Lung (tissue), 12 donors: Measurements from ENCODE around the gene STOML1. TPM values are rescaled to one million over a fixed set of nuclear protein-coding genes. Genes with fewer than 3 reads are reported as not detected.

Experiments
- ATAC-seq: fragments of 200-7000 bp; cut with Tn5 transposase; one replicate; pipeline ENCODE4 v1.9.1; 2020; ENCODE audit warnings: moderate number of reproducible peaks; ENCODE audit not compliant: insufficient read depth, low FRiP score
- DNase-seq, 3 donors: peaks; one replicate each; pipeline ENCODE4 v3.0.0-alpha.2; 2013 to 2017
- H3K27ac ChIP-seq, 2 donors: one replicate each; pipeline ENCODE4 v1.5.1; 2013; ENCODE audit warnings: mild to moderate bottlenecking in 2 of 2, moderate library complexity in 2 of 2, control low read depth in 1 of 2, inconsistent platforms in 1 of 2, low read depth in 1 of 2, low read length in 1 of 2
- H3K27me3 ChIP-seq, 3 donors: one replicate each; pipeline ENCODE4 v1.5.1; 2013; ENCODE audit warnings: low read length in 2 of 3; ENCODE audit not compliant: control insufficient read depth in 3 of 3, insufficient read depth in 3 of 3
- H3K36me3 ChIP-seq, 4 donors: one replicate each; pipeline ENCODE4 v1.5.1; 2013; ENCODE audit warnings: low read length in 4 of 4, mild to moderate bottlenecking in 1 of 4, moderate library complexity in 1 of 4; ENCODE audit not compliant: control insufficient read depth in 4 of 4, insufficient read depth in 4 of 4
- H3K4me1 ChIP-seq, 5 donors: one replicate each; pipeline ENCODE4 v1.5.1; 2013; ENCODE audit warnings: low read length in 5 of 5, mild to moderate bottlenecking in 2 of 5, moderate library complexity in 1 of 5; ENCODE audit not compliant: control insufficient read depth in 5 of 5, insufficient read depth in 5 of 5
- H3K4me3 ChIP-seq: one replicate; pipeline ENCODE4 v1.5.1; 2013; ENCODE audit warnings: mild to moderate bottlenecking, control low read depth, moderate library complexity
- H3K9ac ChIP-seq, 2 donors: one replicate each; pipeline ENCODE4 v1.5.1; 2013; ENCODE audit warnings: low read length in 2 of 2, control low read depth in 1 of 2; ENCODE audit not compliant: insufficient read depth in 1 of 2
- H3K9me3 ChIP-seq, 4 donors: one replicate each; pipeline ENCODE4 v1.5.1; 2013; ENCODE audit warnings: low read length in 3 of 4, mild to moderate bottlenecking in 1 of 4, moderate library complexity in 1 of 4; ENCODE audit not compliant: control insufficient read depth in 4 of 4, insufficient read depth in 3 of 4
- WGBS, 2 donors: extraction: QIAGEN DNeasy Blood & Tissue Kit; methylation state at CpG; one replicate each; pipeline ENCODE4 v1.1.7; 2013; 5-methylcytosine and 5-hydroxymethylcytosine counted together
- polyA plus RNA-seq, 2 donors: library from polyadenylated mRNA; stranded (reverse); fragments of 200-250 nt; gene quantifications; one replicate each; pipeline ENCODE4 v1.2.1, GENCODE V29; 2013
- total RNA-seq, 2 donors: library from RNA; depleted of rRNA in 1 of 2; stranded (reverse); fragments of >200 nt in 1 of 2; gene quantifications; one replicate each; pipeline ENCODE4 v1.2.1, GENCODE V29; 2014 to 2021
- TF ChIP-seq, protein P1 (sequence below): IDR thresholded peaks from 2 replicates; pipeline ENCODE4 v1.5.1; 2012; ENCODE audit warnings: mild to moderate bottlenecking; ENCODE audit errors: control extremely low read depth, extremely low read depth
- donor health status: control.
- donor health status: control.
- donor health status: Bipolar disorder and iron deficiency.
- donor health status: healthy.
- donor health status: DM: yes; HTN: yes; CAD: no.

Gene STOML1
- total and polyA plus RNA-seq, 4 donors, result 10.3 to 35.4 (median 26.9) TPM

DNA sequence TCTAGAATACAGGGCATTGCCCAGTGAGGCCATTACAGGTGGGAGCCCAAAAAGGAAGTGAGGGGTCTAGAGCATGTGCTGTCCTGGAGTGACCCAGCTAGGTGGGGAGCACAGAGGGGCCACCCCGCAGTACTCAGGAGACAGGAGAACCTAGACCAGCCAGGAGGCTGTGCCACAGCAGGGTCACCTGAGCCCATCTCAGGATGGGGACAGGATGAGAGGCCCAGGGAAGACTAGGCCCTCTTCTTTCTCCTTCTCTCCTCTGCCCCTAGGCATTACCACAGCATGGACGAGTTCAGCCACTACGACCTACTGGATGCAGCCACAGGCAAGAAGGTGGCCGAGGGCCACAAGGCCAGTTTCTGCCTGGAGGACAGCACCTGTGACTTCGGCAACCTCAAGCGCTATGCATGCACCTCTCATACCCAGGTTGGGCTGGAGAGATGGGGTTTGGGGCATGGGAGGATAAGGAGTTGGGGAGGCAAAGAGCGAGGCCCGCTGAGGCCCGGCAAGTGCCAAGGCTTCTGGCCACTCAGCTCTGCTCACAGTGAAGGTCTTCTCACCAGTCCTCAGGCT lies 45.2 kb downstream of the STOML1 start:
- no peak for DNase-seq
- 95 to 97% methylated on average over 6 to 9 of the region's 9 CpGs for WGBS, 2 donors
- no peak overlapping the region for H3K9ac ChIP-seq
- H3K36me3 ChIP-seq, result peaks cover 0 to 39% (median 14%) of the 10 kb centered on the region in 4 donors
- TF ChIP-seq, protein P1, sequence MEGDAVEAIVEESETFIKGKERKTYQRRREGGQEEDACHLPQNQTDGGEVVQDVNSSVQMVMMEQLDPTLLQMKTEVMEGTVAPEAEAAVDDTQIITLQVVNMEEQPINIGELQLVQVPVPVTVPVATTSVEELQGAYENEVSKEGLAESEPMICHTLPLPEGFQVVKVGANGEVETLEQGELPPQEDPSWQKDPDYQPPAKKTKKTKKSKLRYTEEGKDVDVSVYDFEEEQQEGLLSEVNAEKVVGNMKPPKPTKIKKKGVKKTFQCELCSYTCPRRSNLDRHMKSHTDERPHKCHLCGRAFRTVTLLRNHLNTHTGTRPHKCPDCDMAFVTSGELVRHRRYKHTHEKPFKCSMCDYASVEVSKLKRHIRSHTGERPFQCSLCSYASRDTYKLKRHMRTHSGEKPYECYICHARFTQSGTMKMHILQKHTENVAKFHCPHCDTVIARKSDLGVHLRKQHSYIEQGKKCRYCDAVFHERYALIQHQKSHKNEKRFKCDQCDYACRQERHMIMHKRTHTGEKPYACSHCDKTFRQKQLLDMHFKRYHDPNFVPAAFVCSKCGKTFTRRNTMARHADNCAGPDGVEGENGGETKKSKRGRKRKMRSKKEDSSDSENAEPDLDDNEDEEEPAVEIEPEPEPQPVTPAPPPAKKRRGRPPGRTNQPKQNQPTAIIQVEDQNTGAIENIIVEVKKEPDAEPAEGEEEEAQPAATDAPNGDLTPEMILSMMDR, result no peak
- H3K27ac ChIP-seq, result no peak overlapping the region
- H3K27me3 ChIP-seq, result no peaks in the 10 kb centered on the region
- no peaks in the 10 kb centered on the region for H3K9me3 ChIP-seq
- peaks cover 4 to 21% (median 7%) of the 10 kb centered on the region in 5 donors for H3K4me1 ChIP-seq
- no peak overlapping the region for H3K4me3 ChIP-seq
- ATAC-seq, result no peak

DNA sequence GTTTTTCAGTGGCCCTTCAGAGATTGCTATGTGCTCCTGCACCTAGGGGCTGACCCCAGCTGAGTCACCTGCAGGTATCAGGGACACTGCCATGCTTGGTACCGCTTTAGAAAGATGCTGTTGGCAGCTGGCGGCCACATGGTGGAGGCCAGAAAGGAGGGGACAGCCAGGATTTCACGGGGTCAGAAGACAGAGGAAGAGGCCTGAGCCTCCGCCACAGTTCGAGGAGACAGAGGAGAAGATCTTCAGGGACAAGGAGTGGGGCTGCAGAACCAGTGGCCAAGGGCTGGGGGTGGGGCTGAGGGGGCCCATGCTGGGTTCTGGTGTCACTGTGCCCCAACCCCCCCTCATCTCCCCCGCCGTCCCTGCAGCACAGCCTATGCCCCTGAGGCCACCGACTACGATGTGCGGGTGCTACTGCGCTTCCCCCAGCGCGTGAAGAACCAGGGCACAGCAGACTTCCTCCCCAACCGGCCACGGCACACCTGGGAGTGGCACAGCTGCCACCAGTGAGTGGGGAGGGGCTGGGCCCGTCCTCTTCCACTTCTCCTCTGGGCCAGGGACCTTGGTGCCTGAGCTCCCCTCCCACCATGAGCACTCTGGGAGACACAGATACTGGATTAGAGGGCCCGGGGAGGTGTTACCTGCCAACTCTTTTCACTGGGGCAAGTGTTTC lies 45.9 kb downstream of the STOML1 start:
- Histone ChIP-seq H3K36me3 (peaks cover 0 to 36% (median 14%) of the 10 kb centered on the region in 4 donors), H3K9ac (no peak overlapping the region), H3K27ac (no peak overlapping the region), H3K27me3 (no peaks in the 10 kb centered on the region), H3K4me1 (peaks cover 0 to 16% (median 5%) of the 10 kb centered on the region in 5 donors), H3K9me3 (no peaks in the 10 kb centered on the region), H3K4me3 (no peak overlapping the region)
- DNase-seq (no peak), ATAC-seq (no peak)
- 53 to 73% methylated on average over 17 of the region's 17 CpGs for WGBS, 2 donors
- TF ChIP-seq, protein P1, result no peak

DNA sequence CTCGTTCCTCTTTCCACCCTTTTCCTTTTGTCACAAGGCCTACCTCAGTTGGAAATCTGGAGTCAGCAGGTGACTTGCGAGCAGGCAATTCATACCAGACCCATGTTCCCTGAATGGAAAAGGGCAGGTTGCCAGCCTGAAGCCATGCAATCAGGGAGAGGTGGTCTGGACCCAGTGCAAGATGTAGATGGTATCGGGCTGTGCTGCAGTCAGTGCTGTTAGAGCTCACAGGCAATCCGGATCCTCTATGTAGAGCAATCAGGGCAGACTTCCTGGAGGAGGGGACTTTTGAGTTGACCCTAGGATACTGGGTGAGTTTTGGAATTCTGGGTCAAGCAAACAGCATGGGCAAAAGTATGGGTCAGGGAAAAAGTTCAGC lies 47.0 kb downstream of the STOML1 start:
- no peak overlapping the region for H3K9ac ChIP-seq
- ATAC-seq (no peak), DNase-seq (no peak)
- TF ChIP-seq, protein P1, result no peak
- no peaks in the 10 kb centered on the region for H3K27me3 ChIP-seq
- no peak overlapping the region for H3K27ac ChIP-seq
- peaks cover 0 to 19% (median 5%) of the 10 kb centered on the region in 5 donors for H3K4me1 ChIP-seq
- H3K36me3 ChIP-seq, result peaks cover 0 to 32% (median 10%) of the 10 kb centered on the region in 4 donors
- WGBS, 2 donors, result 77 to 79% methylated on average over 4 of the region's 4 CpGs
- H3K9me3 ChIP-seq, result no peaks in the 10 kb centered on the region
- no peak overlapping the region for H3K4me3 ChIP-seq
